Breast epithelium (tissue), 4 donors: ENCODE measurements around the gene ATP9B. TPM values are rescaled to one million over a fixed set of nuclear protein-coding genes. Genes with fewer than 3 reads are reported as not detected.
"Not testable (repeated sequence)": the region's sequence is repeated elsewhere in the genome, so short reads cannot be mapped to it uniquely, and the experiment has no call there.

Experiments used
- DNase-seq, 2 donors: peaks; one replicate each; pipeline ENCODE4 v3.0.0-alpha.2; 2019; ENCODE audit warnings: low spot score in 2 of 2
- H3K27ac ChIP-seq, 2 donors: fragments of 200-600 bp; sonication (generic) in 1 of 2; one replicate each; pipeline ENCODE4 v1.5.1; 2016 to 2019; ENCODE audit warnings: mild to moderate bottlenecking in 1 of 2
- H3K27me3 ChIP-seq, 2 donors: fragments of 200-600 bp; sonication (generic) in 1 of 2; one replicate each; pipeline versions ENCODE4 v1.5.1 to v1.6.0; 2017 to 2019; ENCODE audit warnings: control low read depth in 1 of 2, mild to moderate bottlenecking in 1 of 2
- H3K36me3 ChIP-seq: fragments of 200-600 bp; one replicate; pipeline ENCODE4 v1.5.1; 2019
- H3K4me1 ChIP-seq, 2 donors: fragments of 200-600 bp; sonication (generic); one replicate each; pipeline ENCODE4 v1.5.1; 2016 to 2019; ENCODE audit warnings: control low read depth in 1 of 2
- H3K4me3 ChIP-seq, 3 donors: fragments of 200-600 bp; sonication (generic); 1 replicate in 2 of 3; 2 replicates in 1 of 3; pipeline ENCODE4 v1.5.1; 2016 to 2019; ENCODE audit warnings: mild to moderate bottlenecking in 3 of 3, moderate library complexity in 2 of 3
- H3K9me3 ChIP-seq, 2 donors: fragments of 200-600 bp; sonication (generic) in 1 of 2; one replicate each; pipeline ENCODE4 v1.5.1; 2016 to 2019; ENCODE audit warnings: control low read depth in 1 of 2
- POLR2A ChIP-seq: fragments of 450-650 bp; IDR thresholded peaks from one replicate; pipeline ENCODE4 v1.6.1; 2016; ENCODE audit warnings: antibody characterized with exemption, mild to moderate bottlenecking, moderate library complexity
- POLR2AphosphoS5 ChIP-seq, 3 donors: sonication (generic); formaldehyde crosslinking; IDR thresholded peaks; one replicate each; pipeline ENCODE4 v1.6.1; 2017; ENCODE audit warnings: antibody characterized with exemption in 3 of 3
- intact Hi-C: fragments of 100-400 bp; cut with DNase I; formaldehyde crosslinking; loops from one replicate; pipeline ENCODE4 v1.15.1; 2023; ENCODE audit warnings: low total_unique reads
- total RNA-seq, 3 donors: library from RNA; depleted of rRNA; stranded (reverse); fragments of >200 nt; gene quantifications; one replicate each; pipeline ENCODE4 v1.1.0, GENCODE V29; 2016
- TF ChIP-seq, protein P1 (sequence below), 3 donors: fragments of 450-650 bp; IDR thresholded peaks; one replicate each; pipeline ENCODE4 v1.5.1; 2016 to 2017; ENCODE audit warnings: antibody characterized with exemption in 3 of 3, mild to moderate bottlenecking in 3 of 3, moderate library complexity in 3 of 3

ATP9B gene
- total RNA-seq, 3 donors from 2014 or later: 42.1 to 55.9 (median 54.4) TPM

GRCh38 chr18:79375441-79376154 lies 306.4 kb downstream of the ATP9B start:
- TF ChIP-seq POLR2A (no peak), POLR2AphosphoS5 (IDR thresholded peaks at IDR 0.05) (no peak)
- TF ChIP-seq, protein P1, sequence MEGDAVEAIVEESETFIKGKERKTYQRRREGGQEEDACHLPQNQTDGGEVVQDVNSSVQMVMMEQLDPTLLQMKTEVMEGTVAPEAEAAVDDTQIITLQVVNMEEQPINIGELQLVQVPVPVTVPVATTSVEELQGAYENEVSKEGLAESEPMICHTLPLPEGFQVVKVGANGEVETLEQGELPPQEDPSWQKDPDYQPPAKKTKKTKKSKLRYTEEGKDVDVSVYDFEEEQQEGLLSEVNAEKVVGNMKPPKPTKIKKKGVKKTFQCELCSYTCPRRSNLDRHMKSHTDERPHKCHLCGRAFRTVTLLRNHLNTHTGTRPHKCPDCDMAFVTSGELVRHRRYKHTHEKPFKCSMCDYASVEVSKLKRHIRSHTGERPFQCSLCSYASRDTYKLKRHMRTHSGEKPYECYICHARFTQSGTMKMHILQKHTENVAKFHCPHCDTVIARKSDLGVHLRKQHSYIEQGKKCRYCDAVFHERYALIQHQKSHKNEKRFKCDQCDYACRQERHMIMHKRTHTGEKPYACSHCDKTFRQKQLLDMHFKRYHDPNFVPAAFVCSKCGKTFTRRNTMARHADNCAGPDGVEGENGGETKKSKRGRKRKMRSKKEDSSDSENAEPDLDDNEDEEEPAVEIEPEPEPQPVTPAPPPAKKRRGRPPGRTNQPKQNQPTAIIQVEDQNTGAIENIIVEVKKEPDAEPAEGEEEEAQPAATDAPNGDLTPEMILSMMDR (IDR thresholded peaks at IDR 0.05): no peak
- H3K9me3 ChIP-seq: no peaks in the 10 kb centered on the region
- no peaks in the 10 kb centered on the region for H3K36me3 ChIP-seq
- no peak for DNase-seq
- H3K27ac ChIP-seq: no peak overlapping the region
- peaks cover 0 to 4% of the 10 kb centered on the region in 2 donors for H3K4me1 ChIP-seq
- intact Hi-C loops: loop anchor here (5.0 kb wide), 1 partner anchor 152 kb away; no protein-coding TSS in a partner anchor
- H3K4me3 ChIP-seq: no peak overlapping the region
- no peaks in the 10 kb centered on the region for H3K27me3 ChIP-seq

GRCh38 chr18:79376661-79377060 lies 307.5 kb downstream of the ATP9B start:
- H3K4me1 ChIP-seq, H3K27ac ChIP-seq, H3K27me3 ChIP-seq, H3K9me3 ChIP-seq, DNase-seq, H3K4me3 ChIP-seq, H3K36me3 ChIP-seq: not testable (repeated sequence)
- intact Hi-C loops: loop anchor here (5.0 kb wide), 1 partner anchor 151 kb away; no protein-coding TSS in a partner anchor

DNA sequence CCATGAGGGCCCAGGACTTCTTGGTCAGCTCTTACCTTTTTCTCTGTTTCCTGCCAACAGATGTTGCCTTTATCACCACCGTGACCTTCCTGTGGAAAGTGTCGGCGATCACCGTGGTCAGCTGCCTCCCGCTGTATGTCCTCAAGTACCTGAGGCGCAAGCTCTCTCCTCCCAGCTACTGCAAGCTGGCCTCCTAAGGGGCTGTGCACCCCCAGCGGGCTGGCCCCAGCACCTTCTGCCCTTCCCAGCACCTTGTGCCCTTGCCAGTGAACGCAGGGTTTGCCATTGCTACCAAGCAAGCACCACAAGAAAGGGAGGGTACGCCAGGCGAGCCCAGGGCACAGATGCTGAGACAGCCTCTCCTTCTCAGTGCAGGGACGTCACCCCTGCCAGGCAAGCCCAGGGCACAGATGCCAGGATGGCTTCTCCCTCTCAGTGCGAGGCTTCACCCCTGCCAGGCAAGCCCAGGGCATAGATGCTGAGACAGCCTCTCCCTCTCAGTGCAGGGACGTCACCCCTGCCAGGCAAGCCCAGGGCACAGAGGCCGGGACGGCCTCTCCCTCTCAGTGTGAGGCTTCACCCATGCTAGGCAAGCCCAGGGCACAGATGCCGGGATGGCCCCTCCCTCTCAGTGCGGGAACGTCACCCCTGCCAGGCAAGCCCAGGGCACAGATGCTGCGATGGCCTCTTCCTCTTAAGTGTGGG lies 308.1 kb downstream of the ATP9B start:
- Histone ChIP-seq H3K9me3 (no peaks in the 10 kb centered on the region), H3K4me3 (no peak overlapping the region), H3K4me1 (peaks cover 0 to 4% of the 10 kb centered on the region in 2 donors), H3K27ac (no peak overlapping the region), H3K27me3 (no peaks in the 10 kb centered on the region), H3K36me3 (no peaks in the 10 kb centered on the region)
- intact Hi-C loops: loop anchor here (5.0 kb wide), 1 partner anchor 150 kb away; no protein-coding TSS in a partner anchor
- TF ChIP-seq POLR2A: no peak
- TF ChIP-seq POLR2AphosphoS5 (IDR thresholded peaks at IDR 0.05): no peak
- TF ChIP-seq, protein P1 (IDR thresholded peaks at IDR 0.05): no peak
- DNase-seq: no peak

DNA sequence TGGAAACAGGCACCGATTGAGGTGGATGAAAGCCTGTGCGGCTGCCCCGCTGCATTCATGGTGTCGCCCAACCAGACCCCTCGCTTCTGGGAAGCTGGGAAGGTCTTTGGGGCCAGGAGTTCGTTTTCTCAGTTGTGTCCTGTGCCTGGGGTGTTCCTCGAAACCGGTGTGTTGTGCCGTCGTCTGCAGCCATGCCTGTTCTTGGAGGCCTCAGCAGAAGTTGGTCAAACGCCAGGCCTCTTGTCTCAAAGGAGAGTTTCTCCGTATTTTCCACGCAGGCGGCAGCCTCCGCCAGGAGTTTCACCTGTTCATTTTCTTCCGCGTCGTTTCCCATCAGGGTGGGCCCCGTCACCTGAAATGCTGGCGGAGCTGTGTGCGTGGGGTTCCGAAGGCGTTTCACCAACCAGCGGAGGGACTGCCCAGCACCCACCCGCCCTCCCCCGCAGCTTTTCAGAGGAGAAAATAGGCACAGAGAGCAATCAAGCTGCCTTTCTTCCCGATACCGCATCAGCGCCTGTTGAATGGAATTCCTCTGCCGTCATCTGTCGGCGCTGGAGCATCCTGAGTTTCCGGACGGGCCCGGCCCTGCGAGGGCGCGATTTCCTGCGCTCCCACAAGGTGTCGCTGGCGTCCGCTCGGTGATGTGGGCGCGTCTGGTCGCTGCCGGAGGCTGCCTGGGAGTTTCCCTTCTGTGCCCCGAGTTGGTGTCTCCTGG lies 309.5 kb downstream of the ATP9B start:
- peak in 1 of 3 donors; percentile 25 for TF ChIP-seq POLR2AphosphoS5 (IDR thresholded peaks at IDR 0.05)
- TF ChIP-seq POLR2A: no peak
- TF ChIP-seq, protein P1 (IDR thresholded peaks at IDR 0.05): peak; percentile 84 to 96 (median 94)
- no peaks in the 10 kb centered on the region for H3K36me3 ChIP-seq
- intact Hi-C loops: loop anchor here (1.0 to 5.0 kb wide), 2 partner anchors 8 to 149 kb away; no protein-coding TSS in a partner anchor
- peaks cover 0 to 4% of the 10 kb centered on the region in 2 donors for H3K4me1 ChIP-seq
- H3K27ac ChIP-seq: no peak overlapping the region
- no peaks in the 10 kb centered on the region for H3K9me3 ChIP-seq
- DNase-seq: peak; percentile 70 to 91
- H3K4me3 ChIP-seq: no peak overlapping the region
- no peaks in the 10 kb centered on the region for H3K27me3 ChIP-seq

DNA sequence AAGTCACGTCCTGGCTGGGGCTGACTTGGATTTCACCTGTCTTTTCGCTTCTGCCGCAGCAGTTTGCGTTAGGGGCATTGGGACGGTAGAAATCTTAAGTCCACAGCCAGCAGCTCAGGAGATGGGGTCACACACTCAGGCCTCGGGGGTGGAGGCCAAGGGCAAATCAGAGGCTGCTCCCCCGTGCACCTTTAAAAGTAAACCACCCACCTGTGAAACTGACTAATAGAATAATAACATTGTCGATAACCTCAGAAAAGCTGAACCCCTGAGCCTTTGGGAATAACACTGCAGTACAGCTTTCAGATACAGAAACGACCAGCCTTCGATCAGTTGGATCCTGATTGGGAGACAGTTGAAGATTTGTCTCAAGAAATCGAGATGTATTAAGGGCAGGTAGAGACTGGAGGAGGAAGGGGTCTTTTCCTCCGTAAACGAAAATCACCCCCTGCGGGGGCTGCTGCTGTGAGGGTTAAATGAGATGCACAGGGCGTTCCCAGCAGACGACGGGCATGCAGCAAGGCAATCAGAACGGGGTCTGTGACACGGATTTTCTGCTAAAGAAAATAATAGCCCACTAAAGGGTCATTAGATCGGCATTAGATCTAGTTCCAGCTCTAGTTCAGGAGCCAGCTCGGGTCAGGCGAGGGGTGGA lies 310.2 kb downstream of the ATP9B start:
- TF ChIP-seq, protein P1 (IDR thresholded peaks at IDR 0.05): no peak
- TF ChIP-seq POLR2AphosphoS5 (IDR thresholded peaks at IDR 0.05) (no peak), POLR2A (no peak)
- Histone ChIP-seq H3K36me3 (no peaks in the 10 kb centered on the region), H3K9me3 (no peaks in the 10 kb centered on the region), H3K4me3 (no peak overlapping the region), H3K4me1 (peaks cover 0 to 4% of the 10 kb centered on the region in 2 donors), H3K27me3 (peaks cover 0 to 4% of the 10 kb centered on the region in 2 donors), H3K27ac (no peak overlapping the region)
- intact Hi-C loops: loop anchor here (5.0 kb wide), 1 partner anchor 148 kb away; no protein-coding TSS in a partner anchor
- DNase-seq: no peak
